SU-DHL-6 (cell line): ENCODE measurements around the gene WNK3.
"Not testable (repeated sequence)": the region's sequence is repeated elsewhere in the genome, so short reads cannot be mapped to it uniquely, and the experiment has no call there.

Experiments used
- H2AFZ ChIP-seq: fragments of 200-600 bp; sonication (generic); 2 replicates; pipeline ENCODE4 v1.6.1; 2014; ENCODE audit warnings: low read depth, mild to moderate bottlenecking, moderate library complexity, mixed read lengths, antibody characterized with exemption, low read length; ENCODE audit not compliant: severe bottlenecking
- H3F3A ChIP-seq: fragments of 200-600 bp; shearing (Covaris generic); 2 replicates; pipeline ENCODE4 v1.6.0; 2016; ENCODE audit warnings: antibody characterized with exemption, mild to moderate bottlenecking; ENCODE audit not compliant: insufficient read depth
- H3K27ac ChIP-seq: fragments of 200-600 bp; sonication (generic); 2 replicates; pipeline ENCODE4 v1.5.1; 2016; ENCODE audit warnings: low read depth, mild to moderate bottlenecking, low read length, moderate library complexity, mixed read lengths
- H3K27me3 ChIP-seq: fragments of 200-600 bp; sonication (generic), shearing (Covaris generic); 2 replicates; pipeline ENCODE4 v1.6.0; 2014; ENCODE audit warnings: mild to moderate bottlenecking, low read length
- H3K36me3 ChIP-seq: fragments of 200-600 bp; sonication (generic); 2 replicates; pipeline ENCODE4 v1.6.1; 2014; ENCODE audit warnings: mild to moderate bottlenecking, low read length, mixed read lengths
- H3K4me2 ChIP-seq: fragments of 300-600, 200-600 bp; shearing (Covaris generic), sonication (generic); 2 replicates; pipeline ENCODE4 v1.6.0; 2014; ENCODE audit warnings: low read length, low read depth, mild to moderate bottlenecking; ENCODE audit not compliant: poor library complexity, severe bottlenecking
- H3K4me3 ChIP-seq: fragments of 200-600 bp; sonication (generic); 2 replicates; pipeline ENCODE4 v1.5.1; 2014; ENCODE audit warnings: antibody characterized with exemption, low read length, mild to moderate bottlenecking, mixed read lengths; ENCODE audit not compliant: insufficient read depth, poor library complexity, severe bottlenecking
- H3K79me2 ChIP-seq: fragments of 200-600 bp; sonication (generic); 2 replicates; pipeline ENCODE4 v1.6.1; 2014; ENCODE audit warnings: mild to moderate bottlenecking, low read length, moderate library complexity; ENCODE audit not compliant: insufficient read depth
- H3K9ac ChIP-seq: fragments of 200-600 bp; sonication (generic); 2 replicates; pipeline ENCODE4 v1.7.0; 2014; ENCODE audit warnings: mild to moderate bottlenecking, low read length
- H3K9me2 ChIP-seq: fragments of 200-600 bp; sonication (generic); replicated peaks from 2 replicates; pipeline ENCODE4 v1.6.1; 2014; ENCODE audit warnings: low read length; ENCODE audit not compliant: insufficient read depth
- H3K9me3 ChIP-seq: fragments of 200-600 bp; sonication (generic); 2 replicates; pipeline ENCODE4 v1.6.1; 2014; ENCODE audit warnings: low read length, mixed read lengths; ENCODE audit not compliant: insufficient read depth
- H4K20me1 ChIP-seq: fragments of 200-600 bp; sonication (generic); 2 replicates; pipeline ENCODE4 v1.6.1; 2014; ENCODE audit warnings: low read depth, mild to moderate bottlenecking, antibody characterized with exemption, low read length, moderate library complexity, mixed read lengths
- CTCF ChIP-seq: fragments of 200-600 bp; sonication (generic); IDR thresholded peaks from one replicate; pipeline ENCODE4 v1.5.1; 2017; ENCODE audit warnings: antibody characterized with exemption, mild to moderate bottlenecking, low read length, moderate library complexity; ENCODE audit not compliant: insufficient read depth, poor library complexity, severe bottlenecking
- EZH2phosphoT487 ChIP-seq: fragments of 200-600 bp; sonication (generic), shearing (Covaris generic); conservative IDR thresholded peaks from 2 replicates; pipeline ENCODE4 v1.6.1; 2018; ENCODE audit warnings: mild to moderate bottlenecking, antibody characterized with exemption, low read length, moderate library complexity, mixed read lengths

Gene WNK3

GRCh38 chrX:54352677-54353076, 5.2 kb downstream of the WNK3 start:
- Histone ChIP-seq H3K4me3 (no peak overlapping the region), H3K79me2 (no peaks in the 10 kb centered on the region), H3K9me2 (no peaks in the 10 kb centered on the region), H3K27ac (no peak overlapping the region), H4K20me1 (no peaks in the 10 kb centered on the region), H3F3A (no peaks in the 10 kb centered on the region), H3K36me3 (no peaks in the 10 kb centered on the region), H3K9ac (no peak overlapping the region), H2AFZ (no peak overlapping the region), H3K4me2 (no peak overlapping the region), H3K27me3 (no peaks in the 10 kb centered on the region), H3K9me3 (no peaks in the 10 kb centered on the region)
- no peak for TF ChIP-seq EZH2phosphoT487
- no peak for TF ChIP-seq CTCF

GRCh38 chrX:54337383-54337782, 20.5 kb downstream of the WNK3 start:
- not testable (repeated sequence) for H3K27ac ChIP-seq, H3K36me3 ChIP-seq, H3K27me3 ChIP-seq, H3K4me2 ChIP-seq, H3K4me3 ChIP-seq, H3K9me2 ChIP-seq, H3K79me2 ChIP-seq, H3K9ac ChIP-seq, H4K20me1 ChIP-seq, H3K9me3 ChIP-seq, H3F3A ChIP-seq, H2AFZ ChIP-seq

GRCh38 chrX:54325077-54325476, 32.8 kb downstream of the WNK3 start:
- no peaks in the 10 kb centered on the region for H3K27me3 ChIP-seq
- no peaks in the 10 kb centered on the region for H4K20me1 ChIP-seq
- no peaks in the 10 kb centered on the region for H3K79me2 ChIP-seq
- H3K4me2 ChIP-seq = no peak overlapping the region
- TF ChIP-seq EZH2phosphoT487 = no peak
- TF ChIP-seq CTCF = no peak
- no peaks in the 10 kb centered on the region for H3K9me3 ChIP-seq
- H3K27ac ChIP-seq = no peak overlapping the region
- no peak overlapping the region for H3K9ac ChIP-seq
- H3F3A ChIP-seq = no peaks in the 10 kb centered on the region
- H3K4me3 ChIP-seq = no peak overlapping the region
- no peaks in the 10 kb centered on the region for H3K9me2 ChIP-seq
- H2AFZ ChIP-seq = no peak overlapping the region
- H3K36me3 ChIP-seq = no peaks in the 10 kb centered on the region

- TF ChIP-seq EZH2phosphoT487 (no peak), CTCF (no peak)
- Histone ChIP-seq H3K79me2 (no peaks in the 10 kb centered on the region), H3K9me3 (no peaks in the 10 kb centered on the region), H3K9me2 (no peaks in the 10 kb centered on the region), H3K36me3 (no peaks in the 10 kb centered on the region), H3K4me2 (no peak overlapping the region), H3K9ac (no peak overlapping the region), H4K20me1 (no peaks in the 10 kb centered on the region), H3F3A (no peaks in the 10 kb centered on the region), H3K27me3 (no peaks in the 10 kb centered on the region), H3K4me3 (no peak overlapping the region), H2AFZ (no peak overlapping the region), H3K27ac (no peak overlapping the region)
These were observed 37.8 kb downstream of the WNK3 start for GRCh38 chrX:54320067-54320466.
